GM19324 (cell line): ENCODE data around the gene PTPRK.

Experiments used
- ATAC-seq: cut with Tn5 transposase; IDR thresholded peaks from one replicate; pipeline ENCODE4 v1.9.1; 2021; ENCODE audit warnings: mild to moderate bottlenecking, moderate library complexity; ENCODE audit not compliant: unreplicated experiment, low FRiP score

PTPRK gene

DNA sequence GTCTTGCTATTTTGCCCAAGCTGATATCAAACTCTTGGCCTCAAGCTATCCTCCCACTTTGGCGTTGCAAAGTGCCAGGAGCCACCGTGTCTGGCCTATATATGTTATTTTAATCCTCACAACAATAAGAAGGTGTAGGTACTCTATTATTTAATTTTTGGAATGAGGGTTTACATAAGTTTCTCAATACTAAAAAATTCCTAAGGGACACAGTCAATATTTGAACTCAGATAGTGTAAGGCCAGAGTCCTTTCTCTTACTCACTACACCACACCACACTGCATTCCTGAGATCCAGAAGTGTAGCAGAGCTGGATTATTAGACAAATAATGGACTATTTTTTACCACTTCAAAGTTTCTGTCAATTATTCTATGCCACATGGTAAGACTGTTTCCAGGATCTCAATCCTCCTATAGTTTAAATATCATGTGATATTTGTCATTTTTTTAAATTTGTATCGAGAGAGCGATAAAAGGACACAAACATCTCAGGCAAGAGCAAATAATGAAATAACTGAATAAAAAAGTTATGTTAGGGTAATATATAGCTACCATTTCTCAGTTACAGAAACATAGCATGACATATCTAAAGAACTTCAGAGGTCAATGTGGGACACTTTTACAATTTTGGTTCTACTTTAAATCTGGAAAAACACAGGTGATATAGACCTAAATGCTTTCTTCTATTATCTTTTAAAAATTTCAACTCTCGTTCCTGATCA, 457.4 kb downstream of the PTPRK start:
- ATAC-seq, result no peak

DNA sequence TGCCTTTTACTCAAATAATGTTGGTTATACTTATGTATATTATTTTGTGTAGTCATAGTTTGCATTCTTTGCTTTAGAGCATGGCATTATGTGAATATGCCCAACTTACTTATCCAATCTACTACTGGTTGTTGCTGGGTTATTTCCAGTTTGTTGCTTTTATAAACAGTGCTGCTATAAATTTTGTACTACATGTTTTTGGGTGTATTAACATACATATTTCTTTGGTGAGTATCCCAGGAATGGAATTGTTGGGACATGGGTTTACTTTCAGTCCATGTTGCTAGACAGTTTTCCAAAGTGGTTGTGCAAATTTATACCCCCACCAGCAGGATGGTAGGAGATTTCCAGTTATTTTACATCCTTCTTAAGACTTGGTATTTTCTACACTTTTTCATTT, 462.5 kb downstream of the PTPRK start:
- ATAC-seq, result no peak

DNA sequence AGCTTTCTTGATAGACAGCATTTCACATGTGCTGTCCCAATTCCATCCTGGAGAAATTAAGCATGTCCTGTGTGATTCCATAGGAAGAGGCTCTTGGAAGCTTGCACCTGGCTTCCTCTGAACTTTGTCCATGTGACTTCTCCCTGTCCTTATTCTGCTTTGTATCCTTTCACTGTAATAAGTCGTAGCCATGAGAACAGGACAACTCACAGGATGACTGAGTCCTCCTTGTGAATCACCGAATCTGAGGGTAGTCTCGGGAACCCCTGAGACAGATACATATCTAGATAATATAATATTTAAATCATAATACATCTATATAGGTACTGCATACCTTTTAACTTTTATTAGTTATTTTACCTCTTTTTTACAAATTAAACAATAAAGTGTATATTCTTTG, 462.9 kb downstream of the PTPRK start:
- no peak for ATAC-seq

DNA sequence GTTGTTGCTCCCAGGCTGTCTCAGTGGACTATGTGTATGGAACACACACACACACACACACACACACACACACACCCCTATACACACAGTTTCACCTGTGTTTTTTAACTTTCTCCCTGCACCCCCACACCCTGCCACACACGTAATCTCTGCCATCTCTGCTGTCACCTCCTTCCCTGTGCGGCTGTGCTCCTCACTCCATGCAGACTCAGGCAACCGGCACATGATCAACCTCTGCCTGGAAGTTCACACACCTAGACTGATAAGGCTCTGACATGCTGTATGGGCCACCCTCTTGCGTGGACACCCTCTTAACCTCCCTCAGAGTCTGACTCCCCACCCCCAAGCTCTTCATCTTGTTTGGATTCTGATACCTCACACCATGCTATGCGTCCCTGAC, 467.3 kb downstream of the PTPRK start:
- no peak for ATAC-seq

DNA sequence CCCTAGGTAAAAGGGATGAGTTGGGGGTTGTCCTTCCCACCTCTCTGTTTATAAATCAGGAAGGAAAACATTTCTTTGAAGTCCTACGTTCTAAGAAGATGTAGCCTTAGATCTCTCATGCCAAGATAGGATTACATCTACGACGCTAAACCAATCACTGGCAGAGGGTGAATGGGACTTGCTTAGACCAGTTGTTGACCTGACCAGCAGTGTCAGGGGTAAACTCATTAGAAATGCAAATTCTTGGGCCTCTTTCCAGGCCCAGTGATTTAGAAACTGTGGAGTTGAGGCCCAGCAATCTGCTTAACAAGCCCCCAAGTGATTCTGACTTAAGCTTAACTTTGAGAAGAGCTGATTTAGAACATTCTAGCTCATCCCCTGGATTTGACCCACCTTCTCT, 472.4 kb downstream of the PTPRK start:
- ATAC-seq, result no peak

DNA sequence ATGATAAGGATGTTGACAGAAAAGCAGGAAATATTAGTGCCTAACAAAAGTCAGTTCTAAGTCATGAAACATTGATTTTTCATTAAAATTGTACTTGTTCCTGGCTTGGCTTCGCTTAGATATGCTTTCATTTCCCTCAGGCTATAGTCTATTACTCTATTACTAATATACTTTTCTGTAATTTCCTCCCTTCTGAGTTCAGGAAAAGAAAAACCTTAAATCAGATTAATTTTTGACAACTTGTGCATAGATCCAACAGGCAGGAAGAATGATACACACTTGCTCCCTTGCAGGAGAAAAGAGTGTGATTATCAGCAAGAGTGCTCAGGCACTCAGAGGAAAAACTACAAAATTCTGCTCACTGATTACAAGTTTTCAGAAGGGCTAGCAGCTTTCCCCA, 474.4 kb downstream of the PTPRK start:
- no peak for ATAC-seq

DNA sequence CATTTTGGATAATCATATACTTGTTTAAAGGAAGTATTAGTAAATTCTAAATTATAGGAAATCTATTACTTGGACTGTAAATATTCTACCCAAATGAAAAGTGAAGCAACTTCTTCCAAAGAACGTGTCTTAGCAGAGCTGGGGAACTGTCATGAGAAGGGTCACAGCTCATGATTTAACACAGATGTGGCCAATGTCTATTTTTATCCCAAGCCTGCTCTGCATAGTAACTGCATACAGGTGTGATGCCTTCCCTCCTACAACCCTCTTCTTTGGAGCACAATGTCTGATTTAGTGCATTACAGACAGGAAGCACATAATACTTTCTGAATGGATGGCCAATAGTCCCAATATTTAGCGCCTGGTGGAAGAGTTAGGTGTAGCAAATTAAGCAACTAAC, 480.9 kb downstream of the PTPRK start:
- ATAC-seq, result no peak

DNA sequence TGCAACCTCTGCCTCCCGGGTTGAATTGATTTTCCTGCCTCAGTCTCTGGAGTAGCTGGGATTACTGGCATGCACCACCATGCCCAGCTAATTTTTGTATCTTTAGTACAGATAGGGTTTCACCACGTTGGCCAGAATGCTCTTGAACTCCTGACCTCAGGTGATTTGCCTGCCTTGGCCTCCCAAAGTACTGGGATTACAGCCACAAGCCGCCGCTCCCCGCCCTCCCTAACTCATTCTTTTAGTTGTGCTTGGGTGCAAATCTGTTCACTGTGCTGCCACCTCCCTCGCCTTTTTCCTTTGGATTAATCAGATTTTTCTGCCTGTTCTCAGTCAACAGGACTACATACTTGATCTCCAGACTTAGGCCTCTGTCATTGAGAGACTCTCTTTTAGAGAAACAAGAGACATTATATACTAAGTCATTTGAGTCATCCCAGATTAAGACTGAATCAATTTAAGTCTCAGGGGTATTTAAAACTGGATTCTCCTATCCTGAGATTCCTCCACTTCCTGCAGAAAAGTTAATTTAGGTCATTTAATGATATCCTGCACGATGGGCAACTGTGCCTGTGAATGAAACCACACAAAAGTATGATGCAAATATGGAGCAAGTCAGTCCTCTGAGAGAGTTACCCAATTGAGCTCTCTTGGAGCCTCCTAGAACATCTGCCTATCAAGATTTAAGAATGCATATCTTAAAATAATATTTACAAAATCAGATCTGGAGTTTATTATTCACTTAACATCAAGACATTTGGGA, 483.4 kb downstream of the PTPRK start:
- no peak for ATAC-seq

DNA sequence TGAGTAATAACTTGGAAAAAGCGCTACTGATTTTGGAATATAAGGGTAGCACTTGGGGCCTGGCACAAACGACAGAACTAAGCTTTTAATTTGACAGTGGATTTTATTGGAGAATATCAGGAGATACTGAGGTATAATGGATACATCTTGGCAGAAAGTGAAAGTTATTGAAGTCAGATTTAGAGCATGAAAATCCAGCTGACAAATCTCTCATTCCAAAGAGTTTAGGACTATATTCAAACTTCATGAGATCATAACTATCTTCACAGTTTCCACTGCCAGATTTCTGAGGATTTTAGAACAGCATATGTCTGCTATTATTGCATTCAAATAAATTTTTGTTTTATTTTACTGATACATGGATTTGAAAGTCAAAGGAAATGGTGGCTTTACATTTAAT, 487.2 kb downstream of the PTPRK start:
- ATAC-seq, result no peak

DNA sequence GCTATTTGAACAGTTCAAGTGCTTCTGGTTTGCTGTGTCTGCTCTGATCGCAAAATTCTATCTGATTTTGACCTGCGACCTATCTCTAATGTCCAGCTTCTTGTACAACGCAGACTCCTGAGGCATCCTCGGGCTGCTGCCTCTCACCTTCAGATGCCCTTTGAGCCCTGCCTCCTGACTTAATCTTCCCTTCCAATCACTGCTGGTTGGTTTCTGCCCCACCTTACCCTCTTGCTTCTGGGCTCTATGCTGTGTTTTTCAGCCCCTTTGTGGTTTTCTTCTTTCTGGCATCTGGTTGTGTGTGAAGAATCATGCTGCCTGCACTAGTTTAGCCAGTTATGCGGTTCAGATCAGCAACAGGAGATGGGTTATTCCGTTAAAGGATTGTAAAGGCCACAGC, 488.4 kb downstream of the PTPRK start:
- no peak for ATAC-seq

DNA sequence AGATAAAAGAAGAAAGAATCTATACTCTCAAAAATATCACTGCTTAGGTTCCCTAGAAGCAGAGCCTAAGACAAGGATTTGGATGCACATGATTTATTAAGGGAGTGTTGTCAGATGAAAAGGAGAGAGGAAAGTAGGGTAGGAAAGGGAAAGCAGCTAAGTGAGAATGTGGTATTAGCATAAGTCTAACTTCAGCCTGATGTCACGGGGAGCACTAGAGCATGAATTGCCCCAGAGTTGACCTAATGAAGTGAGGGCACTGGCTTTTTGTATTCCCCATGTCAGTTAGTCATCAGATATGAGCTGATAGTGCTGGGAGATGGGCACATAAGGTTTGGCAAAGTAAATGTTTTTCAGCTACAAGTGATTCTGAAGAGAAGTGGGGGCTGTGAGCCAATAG, 490.6 kb downstream of the PTPRK start:
- no peak for ATAC-seq

DNA sequence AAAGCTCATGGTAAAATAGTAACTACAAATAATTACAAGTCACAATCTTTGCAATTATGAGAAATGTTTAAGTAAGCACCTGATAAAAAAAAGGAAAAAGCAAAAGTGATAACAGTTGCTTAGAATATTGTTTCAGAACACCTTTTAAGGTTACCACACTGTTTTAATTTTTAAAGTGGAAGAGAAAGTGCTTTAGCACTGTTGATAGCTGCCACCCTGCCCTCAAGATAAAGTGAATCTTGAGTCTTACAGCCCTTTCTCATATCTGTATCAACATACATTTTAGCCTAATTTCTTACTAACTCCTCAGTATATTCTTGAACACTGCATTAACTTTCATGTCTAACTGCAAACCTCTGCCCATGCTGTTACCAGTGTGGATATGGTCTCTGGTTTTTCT, 492.2 kb downstream of the PTPRK start:
- no peak for ATAC-seq

DNA sequence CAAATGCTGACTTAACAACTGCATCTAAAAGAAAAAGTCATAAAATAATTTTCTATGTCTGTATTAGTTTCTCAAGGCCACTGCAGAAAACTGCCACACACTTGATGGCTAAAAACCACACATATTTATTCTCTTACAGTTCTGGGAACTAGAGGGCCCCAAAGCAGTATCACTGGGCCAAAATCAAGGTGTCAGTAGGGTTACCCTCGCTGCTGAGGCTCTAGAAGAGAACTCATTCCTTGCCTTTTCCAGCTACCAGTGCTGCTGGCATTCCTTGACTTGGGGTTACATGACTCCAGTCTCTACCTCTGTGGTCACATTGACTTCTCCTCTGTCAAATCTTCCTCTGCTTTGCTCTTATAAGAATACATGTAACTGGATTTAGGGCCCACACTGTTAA, 494.9 kb downstream of the PTPRK start:
- ATAC-seq, result no peak

DNA sequence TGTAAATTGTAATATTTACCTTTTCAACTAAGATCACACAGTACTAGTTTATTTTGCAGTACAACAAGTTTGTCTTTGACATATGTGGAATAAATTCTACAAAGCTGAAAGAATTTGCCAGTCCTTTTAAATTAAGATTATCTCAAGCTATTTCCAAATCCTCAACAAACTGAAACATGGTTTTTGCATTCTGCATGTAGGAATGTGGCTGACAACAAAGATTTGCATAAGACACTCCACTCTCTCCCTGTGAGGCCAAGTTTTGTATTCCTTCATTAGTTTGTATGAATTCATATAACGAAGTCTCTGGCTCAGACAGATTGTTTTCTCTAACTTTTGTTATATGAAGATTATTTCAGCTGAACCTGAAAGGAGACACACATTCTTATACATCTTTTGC, 495.4 kb downstream of the PTPRK start:
- ATAC-seq, result no peak

DNA sequence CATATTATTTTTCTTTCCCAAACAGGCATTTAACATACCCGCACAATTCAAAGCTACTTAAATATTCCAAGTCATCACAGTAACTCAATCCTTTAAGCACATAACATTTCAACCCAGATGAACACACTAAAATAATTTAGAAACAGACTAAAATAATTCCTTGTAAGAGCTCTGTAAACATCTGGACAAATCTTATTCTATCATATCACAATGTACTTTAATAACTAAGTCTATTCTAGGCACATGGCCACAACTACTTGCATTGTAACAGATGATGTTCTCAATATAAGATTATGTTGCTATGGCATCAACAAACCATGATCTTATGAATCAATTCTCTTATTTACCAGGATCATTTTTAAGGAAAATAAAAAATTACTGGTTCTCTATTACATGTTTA, 496.4 kb downstream of the PTPRK start:
- ATAC-seq, result no peak

DNA sequence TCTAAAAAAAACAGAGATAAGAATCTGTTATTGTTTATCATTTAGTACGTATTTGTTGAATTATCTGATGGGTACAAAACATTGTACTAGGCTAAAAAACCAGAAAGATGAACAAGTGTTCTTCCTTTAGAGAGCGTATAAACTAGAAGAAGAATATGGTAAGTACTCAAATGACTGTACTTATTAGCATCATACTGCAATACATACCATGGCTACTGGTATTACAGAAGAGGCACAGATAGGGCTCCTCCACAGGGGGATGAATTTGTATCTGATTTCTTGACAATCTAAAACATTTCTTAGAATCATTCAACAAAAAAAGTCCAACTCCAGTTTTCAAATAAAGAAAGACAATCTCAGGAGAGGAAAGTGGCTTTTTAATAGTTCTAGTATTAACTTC, 501.6 kb downstream of the PTPRK start:
- ATAC-seq, result no peak

DNA sequence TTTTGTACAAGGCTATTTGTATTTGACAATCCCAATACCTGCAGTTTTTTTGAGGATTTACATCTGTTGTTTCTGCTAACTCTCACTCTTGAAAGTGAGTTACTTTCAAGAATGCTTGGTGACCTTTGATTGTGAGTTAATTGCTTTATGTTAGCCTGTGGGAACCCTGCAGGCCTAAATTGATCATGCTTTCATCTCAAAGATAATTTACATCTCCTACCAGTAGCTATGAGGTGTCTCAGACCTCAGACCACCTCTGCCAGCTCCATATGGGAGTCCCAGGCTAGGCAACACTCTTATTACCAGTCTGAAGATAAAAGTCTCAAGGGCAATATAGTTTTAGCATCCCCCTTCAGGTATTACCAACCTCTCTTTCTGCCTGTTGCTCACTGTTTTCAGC, 503.1 kb downstream of the PTPRK start:
- no peak for ATAC-seq

DNA sequence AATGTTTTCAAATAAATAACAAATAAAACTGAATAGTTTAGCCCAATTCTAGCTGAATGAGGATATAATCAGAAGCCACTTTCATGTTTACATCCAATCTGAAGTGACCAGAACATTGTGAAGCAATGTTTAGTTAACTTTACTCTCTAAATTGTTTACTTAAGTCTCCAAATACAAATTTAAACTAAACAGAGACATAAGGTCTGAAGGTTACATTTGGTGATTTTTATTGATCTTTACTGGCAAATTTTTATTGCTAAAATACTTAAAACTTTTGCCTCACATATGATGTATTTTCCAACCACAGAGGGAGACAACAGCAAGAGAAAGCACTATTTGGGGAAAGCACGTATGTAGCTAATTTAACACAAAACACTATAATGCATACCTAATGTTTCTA, 512.7 kb downstream of the PTPRK start:
- no peak for ATAC-seq

DNA sequence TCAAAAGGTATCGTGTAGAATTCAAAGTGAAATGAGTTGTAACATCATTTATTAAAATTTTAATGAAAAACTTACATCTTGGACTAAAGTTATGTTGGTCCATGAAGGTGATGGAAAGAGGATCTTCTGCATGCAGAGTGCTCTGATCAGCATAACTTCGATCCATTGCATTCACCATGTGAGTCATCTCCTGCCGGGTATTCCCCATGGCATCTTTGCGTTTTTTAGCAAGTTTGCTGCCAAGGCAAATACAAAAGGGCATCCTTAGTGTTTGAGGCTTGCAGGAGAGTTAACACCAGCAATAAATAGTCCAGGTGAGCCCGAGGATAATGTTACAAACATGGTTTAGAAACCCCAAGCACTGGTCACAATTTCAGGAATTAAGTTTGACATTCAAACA, 515.4 kb downstream of the PTPRK start:
- no peak for ATAC-seq

DNA sequence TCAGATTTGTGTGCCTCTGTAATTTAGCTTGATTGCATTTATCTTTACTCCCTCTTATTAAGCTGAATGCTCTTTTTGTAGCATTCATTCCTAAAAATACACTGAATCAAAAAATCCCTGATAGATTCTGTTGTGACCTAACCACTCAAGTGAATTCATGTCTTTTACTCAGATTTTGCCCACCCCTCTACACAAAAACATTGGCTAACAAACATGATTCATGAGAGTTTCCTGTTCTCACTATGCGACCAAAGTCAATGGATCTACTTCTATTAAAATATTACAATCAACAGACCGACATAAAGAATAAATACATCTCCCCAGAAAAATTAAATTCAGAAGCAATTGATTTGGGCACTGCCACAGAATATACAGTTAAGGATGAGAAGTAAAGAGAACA, 520.0 kb downstream of the PTPRK start:
- no peak for ATAC-seq

DNA sequence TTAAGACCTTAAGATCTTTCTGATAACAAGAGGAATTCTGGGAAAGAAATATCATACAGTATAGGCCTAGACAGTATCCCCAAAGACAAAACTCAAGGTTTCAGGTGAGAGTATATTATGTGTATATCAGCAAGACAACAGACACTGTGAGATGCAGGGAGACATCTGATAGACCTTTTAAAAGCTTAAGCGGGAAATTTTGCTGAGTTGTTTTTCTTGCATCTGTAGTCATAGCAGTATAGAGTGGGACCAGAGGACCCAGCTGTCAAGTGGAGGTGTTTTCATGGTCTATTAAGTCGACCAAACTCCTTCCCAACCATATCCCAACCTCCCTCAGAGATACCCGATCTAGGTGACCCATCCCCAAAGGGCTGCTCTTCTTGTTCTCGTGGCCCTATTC, 521.4 kb downstream of the PTPRK start:
- ATAC-seq, result no peak

DNA sequence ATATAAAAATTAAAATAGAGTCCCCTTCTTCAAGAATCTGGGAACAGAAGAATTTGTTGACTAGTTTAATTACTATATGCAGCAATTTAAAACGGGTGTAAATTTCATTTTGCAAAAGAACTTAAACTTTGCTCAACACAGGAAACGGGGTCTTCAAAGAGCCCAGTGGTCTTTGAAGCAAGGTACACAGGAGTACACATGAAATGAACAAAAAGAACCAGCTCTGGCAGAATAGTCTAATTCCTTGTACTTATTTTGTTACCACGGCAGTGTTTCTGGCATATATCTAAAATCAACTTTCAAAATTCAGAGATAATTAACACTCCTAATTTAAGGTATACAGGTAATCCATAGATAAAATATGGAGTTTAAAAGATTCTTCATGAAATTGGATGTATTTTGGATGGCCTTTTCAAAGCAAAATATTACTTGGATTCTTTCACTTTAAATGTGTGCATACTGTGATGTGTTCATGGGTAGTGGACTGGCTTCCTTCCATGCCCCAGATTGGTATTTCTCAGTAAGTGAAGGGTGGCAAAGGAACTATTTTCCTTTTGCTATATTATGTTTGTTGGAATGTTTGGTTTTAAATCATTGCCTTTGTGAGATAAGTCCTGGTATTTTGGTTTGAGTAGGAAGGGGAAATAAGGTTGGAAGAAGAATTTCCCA, 522.8 kb downstream of the PTPRK start:
- ATAC-seq, result no peak
